Right lobe of liver (tissue), 6 donors: Measurements from ENCODE around the gene NTN1. TPM values are rescaled to one million over a fixed set of nuclear protein-coding genes. Genes with fewer than 3 reads are reported as not detected.

Experiments
- ATAC-seq, 4 donors: fragments of 200-7000 bp; cut with Tn5 transposase; one replicate each; pipeline ENCODE4 v1.9.1; 2020; ENCODE audit warnings: mild to moderate bottlenecking in 4 of 4, moderate library complexity in 4 of 4
- DNase-seq, 3 donors: peaks; one replicate each; pipeline ENCODE4 v3.0.0-alpha.2; 2020
- H3K27ac ChIP-seq, 3 donors: fragments of 200-600 bp; one replicate each; pipeline ENCODE4 v1.8.0; 2022
- H3K27me3 ChIP-seq, 2 donors: fragments of 200-600 bp; one replicate each; pipeline ENCODE4 v1.8.0; 2022
- H3K36me3 ChIP-seq, 4 donors: fragments of 200-600 bp; sonication (generic) in 1 of 4; one replicate each; pipeline versions ENCODE4 v1.5.1 to v1.8.0; 2017 to 2022; ENCODE audit warnings: control low read depth in 1 of 4
- H3K4me1 ChIP-seq, 4 donors: fragments of 200-600 bp; sonication (generic) in 1 of 4; one replicate each; pipeline versions ENCODE4 v1.5.1 to v1.8.0; 2017 to 2022; ENCODE audit warnings: control low read depth in 1 of 4
- H3K4me3 ChIP-seq, 3 donors: fragments of 200-600 bp; one replicate each; pipeline ENCODE4 v1.8.0; 2022
- H3K9me3 ChIP-seq, 4 donors: fragments of 200-600 bp; sonication (generic) in 1 of 4; one replicate each; pipeline versions ENCODE4 v1.5.1 to v1.8.0; 2017 to 2022; ENCODE audit warnings: control low read depth in 1 of 4
- POLR2A ChIP-seq: fragments of 450-650 bp; IDR thresholded peaks from one replicate; pipeline ENCODE4 v1.6.1; 2017; ENCODE audit warnings: antibody characterized with exemption, mild to moderate bottlenecking
- WGBS: methylation state at CpG from one replicate; pipeline ENCODE4 v1.1.6; 2018; ENCODE audit warnings: low coverage, low lambda C conversion rate; ENCODE audit not compliant: insufficient coverage; ENCODE audit errors: missing lambda C conversion rate; 5-methylcytosine and 5-hydroxymethylcytosine counted together
- intact Hi-C, 2 donors: fragments of 100-400 bp; cut with DNase I; formaldehyde crosslinking; loops; one replicate each; pipeline versions ENCODE4 v1.11.2 to v1.14.1; 2022
- total RNA-seq, 6 experiments: library from RNA; depleted of rRNA in 2 of 6; stranded (reverse); fragments of >200 nt in 2 of 6; fragmentation: NEBNext Ultra II Directional in 3 of 6; extraction: Animal tissue kit (Norgen Biotek cat#: 25700) in 3 of 6; gene quantifications; one replicate each; pipeline versions ENCODE4 v1.1.0 to v1.2.4, GENCODE V29; 2016 to 2023
- TF ChIP-seq, protein P1 (sequence below), 4 donors: fragments of 200-600 bp in 3 of 4; fragments of 450-650 bp in 1 of 4; IDR thresholded peaks; one replicate each; pipeline versions ENCODE4 v1.5.1 to v1.8.0; 2016 to 2022; ENCODE audit warnings: antibody characterized with exemption in 4 of 4, mild to moderate bottlenecking in 2 of 4
- donor health status: DM: no; HTN: yes; CAD: no.
- donor health status: DM: no; HTN: no; CAD: no.
- donor health status: DM: no; HTN: no; CAD: no.
- donor health status: DM: no; HTN: yes; CAD: no.
- donor health status: DM: no; HTN: yes; CAD: no.

NTN1 gene
- total RNA-seq, 6 experiments from 2014 or later: 3.5 to 12.5 (median 8.5) TPM

DNA sequence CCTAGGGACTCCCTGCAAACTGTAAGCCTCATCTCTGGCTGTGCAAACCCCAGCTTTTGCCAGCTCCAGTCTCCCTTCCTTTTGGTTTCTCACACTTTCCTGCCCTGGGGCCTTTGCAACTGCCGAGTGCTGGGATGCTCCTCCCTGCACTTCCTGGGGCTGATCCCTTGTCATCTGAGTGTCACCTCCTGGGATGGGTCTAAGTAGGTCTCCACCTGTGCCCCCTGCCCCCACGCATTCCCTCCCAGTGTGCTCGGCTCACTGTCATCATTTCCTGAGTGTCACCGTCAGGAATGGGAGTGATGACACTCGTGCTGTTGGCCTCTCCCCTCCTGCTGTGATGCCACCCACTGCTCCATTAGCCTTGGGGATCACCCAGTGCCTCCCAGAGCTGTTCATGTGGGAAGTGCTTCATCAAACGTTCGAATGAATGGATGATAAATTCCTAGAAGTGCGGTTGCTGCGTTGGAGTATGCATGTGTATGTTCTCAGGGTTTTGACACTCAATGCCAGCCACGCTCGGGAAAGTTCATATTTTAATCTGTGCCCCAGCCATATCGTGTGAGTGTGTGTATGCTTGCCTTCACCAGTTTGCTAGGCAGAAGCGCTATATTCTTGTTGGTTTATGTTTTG, 189.9 kb downstream of the NTN1 start:
- Histone ChIP-seq H3K4me1 (peaks cover 0 to 15% (median 7%) of the 10 kb centered on the region in 4 donors), H3K27me3 (no peaks in the 10 kb centered on the region), H3K36me3 (no peaks in the 10 kb centered on the region), H3K9me3 (no peaks in the 10 kb centered on the region), H3K4me3 (no peak overlapping the region), H3K27ac (no peak overlapping the region)
- no peak for TF ChIP-seq POLR2A
- TF ChIP-seq, protein P1, sequence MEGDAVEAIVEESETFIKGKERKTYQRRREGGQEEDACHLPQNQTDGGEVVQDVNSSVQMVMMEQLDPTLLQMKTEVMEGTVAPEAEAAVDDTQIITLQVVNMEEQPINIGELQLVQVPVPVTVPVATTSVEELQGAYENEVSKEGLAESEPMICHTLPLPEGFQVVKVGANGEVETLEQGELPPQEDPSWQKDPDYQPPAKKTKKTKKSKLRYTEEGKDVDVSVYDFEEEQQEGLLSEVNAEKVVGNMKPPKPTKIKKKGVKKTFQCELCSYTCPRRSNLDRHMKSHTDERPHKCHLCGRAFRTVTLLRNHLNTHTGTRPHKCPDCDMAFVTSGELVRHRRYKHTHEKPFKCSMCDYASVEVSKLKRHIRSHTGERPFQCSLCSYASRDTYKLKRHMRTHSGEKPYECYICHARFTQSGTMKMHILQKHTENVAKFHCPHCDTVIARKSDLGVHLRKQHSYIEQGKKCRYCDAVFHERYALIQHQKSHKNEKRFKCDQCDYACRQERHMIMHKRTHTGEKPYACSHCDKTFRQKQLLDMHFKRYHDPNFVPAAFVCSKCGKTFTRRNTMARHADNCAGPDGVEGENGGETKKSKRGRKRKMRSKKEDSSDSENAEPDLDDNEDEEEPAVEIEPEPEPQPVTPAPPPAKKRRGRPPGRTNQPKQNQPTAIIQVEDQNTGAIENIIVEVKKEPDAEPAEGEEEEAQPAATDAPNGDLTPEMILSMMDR (IDR thresholded peaks at IDR 0.05): no peak
- DNase-seq (peak in 1 of 3 donors; percentile 17), ATAC-seq (no peak)
- intact Hi-C loops: no loop called here
- WGBS: 70% methylated on average over 11 of the region's 13 CpGs

DNA sequence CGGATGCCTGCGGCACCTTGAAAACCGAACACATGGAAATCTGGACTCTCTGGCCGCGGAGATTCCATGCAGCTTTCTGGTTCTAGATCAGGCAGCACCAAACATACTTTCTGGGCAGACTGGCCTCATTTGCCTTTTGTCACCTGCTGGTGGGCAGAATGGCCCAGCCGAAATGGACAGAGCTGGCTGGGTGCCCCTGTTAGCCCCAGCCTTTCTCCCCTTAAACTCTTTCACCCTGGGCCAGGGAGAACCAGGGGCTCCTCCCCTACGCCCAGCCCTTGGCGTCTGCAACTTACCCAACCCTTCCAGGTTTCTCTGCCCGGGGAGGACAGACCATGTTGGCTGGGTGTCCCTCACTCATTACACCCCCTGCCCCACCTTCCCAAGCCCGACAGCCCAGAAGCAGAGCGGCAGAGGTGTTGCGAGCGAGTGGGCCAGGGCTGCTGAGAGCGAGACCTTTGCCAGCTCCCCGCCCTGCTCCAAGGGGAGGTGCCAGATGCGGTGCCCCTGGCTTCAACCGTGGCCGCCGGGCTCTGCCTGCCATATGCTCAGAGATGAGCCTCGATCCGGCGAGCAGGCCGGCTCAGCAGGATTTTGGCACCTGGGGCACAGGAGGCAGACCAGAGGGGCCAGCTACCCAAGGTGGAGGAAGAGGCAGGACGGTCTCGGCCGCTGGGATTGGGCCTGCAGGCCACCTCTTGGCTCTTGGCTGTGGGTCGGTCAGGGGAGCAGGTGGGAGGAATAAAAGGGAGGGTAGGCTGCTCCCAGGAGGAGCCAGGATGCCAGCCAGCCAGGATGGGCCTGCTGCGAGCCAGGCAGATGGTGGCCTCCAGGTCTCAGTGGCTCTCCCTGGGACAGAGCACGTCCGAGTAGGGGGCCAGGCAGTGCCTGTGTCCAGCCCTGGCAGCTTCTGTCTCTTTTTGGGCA, 191.3 kb downstream of the NTN1 start:
- H3K27me3 ChIP-seq: no peaks in the 10 kb centered on the region
- DNase-seq (peak in 1 of 3 donors; percentile 31), ATAC-seq (peak in 1 of 4 donors; percentile 20)
- H3K4me1 ChIP-seq: peaks cover 0 to 9% (median 0%) of the 10 kb centered on the region in 4 donors
- H3K4me3 ChIP-seq: no peak overlapping the region
- WGBS: 100% methylated on average over 3 of the region's 30 CpGs
- no peak overlapping the region for H3K27ac ChIP-seq
- intact Hi-C loops: no loop called here
- TF ChIP-seq POLR2A: no peak
- TF ChIP-seq, protein P1 (IDR thresholded peaks at IDR 0.05): no peak
- no peaks in the 10 kb centered on the region for H3K9me3 ChIP-seq
- H3K36me3 ChIP-seq: no peaks in the 10 kb centered on the region

DNA sequence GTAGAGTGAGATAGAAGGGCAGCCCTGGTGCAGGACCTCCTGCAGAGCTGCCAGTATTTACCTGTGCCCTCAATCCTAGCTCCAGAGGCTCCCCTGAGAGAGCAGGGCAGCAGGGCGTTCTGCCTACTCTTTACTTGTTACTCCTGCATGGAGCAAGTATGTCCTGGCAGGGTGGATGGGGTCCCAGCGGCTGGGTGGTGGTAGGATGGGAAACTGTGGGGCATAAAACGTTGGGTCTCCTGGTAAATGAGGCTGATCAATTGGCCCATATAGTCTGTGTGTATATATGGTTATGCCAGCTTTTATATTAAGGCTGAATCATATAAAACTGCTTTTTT, 192.0 kb downstream of the NTN1 start:
- no peak overlapping the region for H3K27ac ChIP-seq
- peak in 1 of 3 donors; percentile 33 for DNase-seq
- intact Hi-C loops: no loop called here
- H3K4me3 ChIP-seq: no peak overlapping the region
- WGBS: 70% methylated on average over 3 of the region's 3 CpGs
- H3K27me3 ChIP-seq: no peaks in the 10 kb centered on the region
- H3K9me3 ChIP-seq: no peaks in the 10 kb centered on the region
- ATAC-seq: peak in 1 of 4 donors; percentile 28
- no peak for TF ChIP-seq POLR2A
- TF ChIP-seq, protein P1 (IDR thresholded peaks at IDR 0.05): no peak
- H3K4me1 ChIP-seq: peaks cover 0 to 9% (median 0%) of the 10 kb centered on the region in 4 donors
- no peaks in the 10 kb centered on the region for H3K36me3 ChIP-seq

DNA sequence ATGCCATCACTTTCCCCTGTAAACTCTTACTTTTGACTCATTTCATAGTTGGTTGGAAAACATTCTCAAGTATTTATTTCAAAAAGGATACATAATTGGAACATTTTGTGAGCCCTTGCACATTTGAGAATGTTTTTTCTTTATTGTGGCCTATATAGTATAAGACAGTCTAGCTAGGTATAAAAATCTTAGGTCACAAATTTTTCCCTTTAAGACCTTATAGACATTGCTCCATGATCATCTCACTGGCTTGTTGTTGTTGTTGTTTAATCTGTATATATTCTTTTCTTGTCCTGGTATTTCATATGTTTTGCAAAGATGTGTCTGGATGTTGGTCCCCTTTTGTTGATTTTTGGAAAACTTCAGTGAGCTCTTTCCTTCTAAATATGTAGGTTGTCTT, 194.2 kb downstream of the NTN1 start:
- Histone ChIP-seq H3K9me3 (no peaks in the 10 kb centered on the region), H3K36me3 (no peaks in the 10 kb centered on the region), H3K27me3 (no peaks in the 10 kb centered on the region), H3K4me3 (no peak overlapping the region), H3K4me1 (peaks cover 0 to 5% (median 0%) of the 10 kb centered on the region in 4 donors), H3K27ac (no peak overlapping the region)
- intact Hi-C loops: no loop called here
- DNase-seq: no peak
- TF ChIP-seq POLR2A: no peak
- TF ChIP-seq, protein P1 (IDR thresholded peaks at IDR 0.05): no peak
- no peak for ATAC-seq
